DMS79 treated with DMSO at 0.1 percent for 48 hours (cell line): Measurements from ENCODE around the gene CORO6.
A peak's percentile ranks its signal among the peaks of the same experiment; 100 is the strongest.

Experiments
- DNase-seq: peaks from one replicate; lab custom pipeline; 2025; lab: John Stamatoyannopoulos, UW

Gene CORO6

GRCh38 chr17:29577001-29577370 lies 45.7 kb downstream of the CORO6 start:
- DNase-seq: no peak

- DNase-seq: no peak
Observed at GRCh38 chr17:29576214-29577000, 46.3 kb downstream of the CORO6 start.

GRCh38 chr17:29575511-29576213 lies 47.0 kb downstream of the CORO6 start:
- no peak for DNase-seq

GRCh38 chr17:29574732-29575510 lies 47.8 kb downstream of the CORO6 start:
- no peak for DNase-seq

- no peak for DNase-seq
Observed at GRCh38 chr17:29573871-29574731, 48.6 kb downstream of the CORO6 start.

- no peak for DNase-seq
Observed at GRCh38 chr17:29573558-29573869, 49.2 kb downstream of the CORO6 start.

- DNase-seq: no peak
Observed at GRCh38 chr17:29572691-29573557, 49.8 kb downstream of the CORO6 start.

GRCh38 chr17:29571883-29572681 lies 50.6 kb downstream of the CORO6 start:
- DNase-seq: no peak

- DNase-seq: no peak
Observed at GRCh38 chr17:29571486-29571882, 51.2 kb downstream of the CORO6 start.

GRCh38 chr17:29570521-29570920 lies 52.2 kb downstream of the CORO6 start:
- DNase-seq: no peak

GRCh38 chr17:29569245-29569950 lies 53.3 kb downstream of the CORO6 start:
- no peak for DNase-seq

- peak; percentile 78 for DNase-seq
Observed at GRCh38 chr17:29568331-29569244, 54.1 kb downstream of the CORO6 start, which contains the start of gene TP53I13. TSS of gene TP53I13 (plus strand) at chr17:29568701. CDS start at chr17:29568759, 58 bp downstream.

- DNase-seq: peak; percentile 76
Observed at GRCh38 chr17:29567554-29568330, 55.0 kb downstream of the CORO6 start.

- no peak for DNase-seq
Observed at GRCh38 chr17:29567304-29567553, 55.5 kb downstream of the CORO6 start.

- peak; percentile 51 for DNase-seq
Observed at GRCh38 chr17:29566473-29567303, 56.0 kb downstream of the CORO6 start, which contains the start of gene ABHD15. TSS of gene ABHD15 (minus strand) at chr17:29567037. CDS start at chr17:29566966, 71 bp downstream.

- peak; percentile 75 for DNase-seq
Observed at GRCh38 chr17:29565643-29566472, 56.9 kb downstream of the CORO6 start.
